ENCODE data around the gene TMEM123.

DNA sequence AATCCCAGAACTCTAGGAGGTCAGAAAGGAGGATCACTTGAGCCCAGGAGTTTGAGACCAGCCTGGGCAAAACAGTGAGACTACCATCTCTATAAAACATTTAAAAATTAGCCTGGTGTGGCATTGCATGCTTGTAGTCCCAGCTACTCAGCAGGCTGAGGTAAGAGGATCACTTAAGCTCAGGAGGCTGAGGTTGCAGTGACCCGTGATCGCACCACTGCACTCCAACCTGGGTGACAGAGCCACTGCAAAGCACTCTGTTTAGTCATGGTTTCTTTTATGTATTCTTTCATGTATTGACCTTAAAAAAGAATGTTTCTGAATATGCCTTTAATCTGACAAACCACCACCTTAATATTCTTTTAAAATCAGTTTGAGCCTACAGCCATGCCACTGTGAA is 53.4 kb downstream of the TMEM123 start:
- TF ChIP-seq POLR2A (IDR thresholded peaks at IDR 0.05) = no peak
- TF ChIP-seq, protein P1, sequence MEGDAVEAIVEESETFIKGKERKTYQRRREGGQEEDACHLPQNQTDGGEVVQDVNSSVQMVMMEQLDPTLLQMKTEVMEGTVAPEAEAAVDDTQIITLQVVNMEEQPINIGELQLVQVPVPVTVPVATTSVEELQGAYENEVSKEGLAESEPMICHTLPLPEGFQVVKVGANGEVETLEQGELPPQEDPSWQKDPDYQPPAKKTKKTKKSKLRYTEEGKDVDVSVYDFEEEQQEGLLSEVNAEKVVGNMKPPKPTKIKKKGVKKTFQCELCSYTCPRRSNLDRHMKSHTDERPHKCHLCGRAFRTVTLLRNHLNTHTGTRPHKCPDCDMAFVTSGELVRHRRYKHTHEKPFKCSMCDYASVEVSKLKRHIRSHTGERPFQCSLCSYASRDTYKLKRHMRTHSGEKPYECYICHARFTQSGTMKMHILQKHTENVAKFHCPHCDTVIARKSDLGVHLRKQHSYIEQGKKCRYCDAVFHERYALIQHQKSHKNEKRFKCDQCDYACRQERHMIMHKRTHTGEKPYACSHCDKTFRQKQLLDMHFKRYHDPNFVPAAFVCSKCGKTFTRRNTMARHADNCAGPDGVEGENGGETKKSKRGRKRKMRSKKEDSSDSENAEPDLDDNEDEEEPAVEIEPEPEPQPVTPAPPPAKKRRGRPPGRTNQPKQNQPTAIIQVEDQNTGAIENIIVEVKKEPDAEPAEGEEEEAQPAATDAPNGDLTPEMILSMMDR (IDR thresholded peaks at IDR 0.05) = no peak

Data from suprapubic skin (tissue), 3 donors.